HepG2 (cell line): ENCODE results near the gene SOSTDC1. TPM values are rescaled to one million over a fixed set of nuclear protein-coding genes. Genes with fewer than 3 reads are reported as not detected.

Source experiments
- ATAC-seq: fragments of 200-7000 bp; cut with Tn5 transposase; 3 replicates; pipeline ENCODE4 v1.9.1; 2020; ENCODE audit warnings: mild to moderate bottlenecking, moderate library complexity
- BruUV-seq: library from RNA; stranded (reverse); fragments of 400-500 nt; replicated peaks from 2 replicates; lab custom pipeline; 2021; lab: Mats Ljungman, UMichigan
- CTCF ChIA-PET: fragments of 300-600 bp; formaldehyde crosslinking; extraction: SDS; loops from one replicate; lab custom pipeline; 2021; ENCODE audit warnings: low total read pairs, inconsistent platforms, low intra/inter-chr PET ratio; lab: Yijun Ruan, JAX
- POLR2A ChIA-PET: fragments of 350-600 bp; sonication (Branson Sonifier 250); formaldehyde crosslinking; loops from one replicate; lab custom pipeline; 2020; ENCODE audit warnings: antibody characterized with exemption, inconsistent platforms; lab: Yijun Ruan, JAX
- DNase-seq: peaks from one replicate; pipeline ENCODE4 v3.0.0-alpha.2; 2015; ENCODE audit warnings: low spot score
- FAIRE-seq: peaks from 3 replicates; lab custom pipeline; 2011; peaks lifted over from hg19 to GRCh38; lab: Jason Lieb, UNC
- H2AFZ ChIP-seq: one replicate; pipeline ENCODE4 v1.6.1; 2011; ENCODE audit warnings: low read length, inconsistent platforms
- H3K27ac ChIP-seq: fragments of 300-600 bp; 3 replicates; pipeline ENCODE4 v1.8.0; 2011; ENCODE audit warnings: mixed run types, mild to moderate bottlenecking, mixed read lengths, low read length, inconsistent platforms; ENCODE audit not compliant: insufficient read depth; ENCODE audit errors: extremely low read length
- H3K27me3 ChIP-seq, 2 experiments: fragments of 200-600 bp in 1 of 2; 2 replicates in 1 of 2; 3 replicates in 1 of 2; pipeline versions ENCODE4 v1.6.0 to v1.8.0; 2011; ENCODE audit warnings: low read length in 2 of 2, mild to moderate bottlenecking in 2 of 2, moderate library complexity in 2 of 2, inconsistent platforms in 1 of 2; ENCODE audit not compliant: insufficient read depth in 2 of 2, control insufficient read depth in 1 of 2
- H3K36me3 ChIP-seq, 2 experiments: fragments of 200-600 bp in 1 of 2; replicated peaks in 1 of 2; 2 replicates in 1 of 2; 3 replicates in 1 of 2; pipeline versions ENCODE4 v1.5.1 to v1.8.0; 2011; ENCODE audit warnings: low read length in 2 of 2, inconsistent platforms in 1 of 2; ENCODE audit not compliant: insufficient read depth in 2 of 2, control insufficient read depth in 1 of 2
- H3K4me1 ChIP-seq: 2 replicates; pipeline ENCODE4 v1.5.1; 2012; ENCODE audit warnings: low read length, inconsistent platforms; ENCODE audit not compliant: insufficient read depth
- H3K4me2 ChIP-seq: 2 replicates; pipeline ENCODE4 v1.6.0; 2011; ENCODE audit warnings: low read depth, low read length, inconsistent platforms
- H3K4me3 ChIP-seq, 3 experiments: fragments of 200-600 bp in 1 of 3; sonication (generic), shearing (Covaris generic) in 1 of 3; replicated peaks in 1 of 3; 2 replicates each; pipeline ENCODE4 v1.5.1; 2011 to 2016; ENCODE audit warnings: low read length in 3 of 3, inconsistent platforms in 2 of 3, low read depth in 2 of 3, mild to moderate bottlenecking in 2 of 3, control low read depth in 1 of 3, mixed read lengths in 1 of 3; ENCODE audit not compliant: insufficient read depth in 1 of 3
- H3K79me2 ChIP-seq: one replicate; pipeline ENCODE4 v1.6.1; 2011; ENCODE audit warnings: low read length, inconsistent platforms; ENCODE audit not compliant: insufficient read depth
- H3K9ac ChIP-seq: 2 replicates; pipeline ENCODE4 v1.6.0; 2011; ENCODE audit warnings: mild to moderate bottlenecking, low read depth, low read length, inconsistent platforms; ENCODE audit not compliant: insufficient read depth
- H3K9me3 ChIP-seq: 2 replicates; pipeline ENCODE4 v1.5.1; 2012; ENCODE audit warnings: mild to moderate bottlenecking, low read length
- H4K20me1 ChIP-seq: 2 replicates; pipeline ENCODE4 v1.6.0; 2011; ENCODE audit warnings: inconsistent platforms, mild to moderate bottlenecking, low read length, moderate library complexity; ENCODE audit not compliant: insufficient read depth
- DNMT3B ChIP-seq: conservative IDR thresholded peaks from 2 replicates; pipeline ENCODE4 v1.6.1; 2016; ENCODE audit warnings: missing biosample characterization, control low read depth
- HES4 ChIP-seq: sonication (generic); formaldehyde crosslinking; IDR thresholded peaks from 2 replicates; pipeline ENCODE4 v1.9.0; 2021; ENCODE audit warnings: mild to moderate bottlenecking, missing genetic modification reagents, borderline replicate concordance
- HMG20A ChIP-seq: IDR thresholded peaks from 2 replicates; pipeline ENCODE4 v1.6.1; 2016; ENCODE audit warnings: borderline replicate concordance
- MTF2 ChIP-seq: sonication (generic); formaldehyde crosslinking; IDR thresholded peaks from 2 replicates; pipeline ENCODE4 v1.5.0; 2020; ENCODE audit warnings: missing genetic modification reagents, borderline replicate concordance
- MYNN ChIP-seq: sonication (generic); formaldehyde crosslinking; IDR thresholded peaks from 2 replicates; pipeline ENCODE4 v1.4.0; 2020; ENCODE audit warnings: mild to moderate bottlenecking, low read depth, missing genetic modification reagents
- POLR2A ChIP-seq, 2 experiments: IDR thresholded peaks; 2 replicates each; pipeline ENCODE4 v1.6.1; 2011; ENCODE audit warnings: low read depth in 2 of 2, low read length in 2 of 2, mild to moderate bottlenecking in 1 of 2, moderate library complexity in 1 of 2; ENCODE audit not compliant: insufficient read depth in 1 of 2
- RBM39 ChIP-seq: fragments of 200-400 bp; formaldehyde crosslinking; IDR thresholded peaks from one replicate; pipeline ENCODE4 v1.6.1; 2018; ENCODE audit warnings: antibody characterized with exemption, mild to moderate bottlenecking, low read depth, low read length; ENCODE audit not compliant: poor library complexity, severe bottlenecking
- SAP130 ChIP-seq: IDR thresholded peaks from 2 replicates; pipeline ENCODE4 v1.6.1; 2016; ENCODE audit warnings: low read depth
- ZNF260 ChIP-seq: sonication (generic); formaldehyde crosslinking; IDR thresholded peaks from 2 replicates; pipeline ENCODE4 v1.4.0; 2020; ENCODE audit warnings: missing genetic modification reagents, low read depth, mild to moderate bottlenecking, borderline replicate concordance
- ZNF263 ChIP-seq: sonication (generic); formaldehyde crosslinking; IDR thresholded peaks from 2 replicates; pipeline ENCODE4 v1.4.0; 2020; ENCODE audit warnings: missing genetic modification reagents
- WGBS: methylation state at CpG from one replicate; pipeline ENCODE4 v1.1.6; 2017; ENCODE audit warnings: low lambda C conversion rate; 5-methylcytosine and 5-hydroxymethylcytosine counted together
- in situ Hi-C: cut with HindIII; loops from 2 replicates; pipeline ENCODE4 v1.10.0; 2017; ENCODE audit warnings: low pct_unique_long_range_greater_than_20kb; ENCODE audit not compliant: extremely low pct_ligation_motif_present
- intact Hi-C: fragments of 100-400 bp; cut with micrococcal nuclease; formaldehyde crosslinking; loops from one replicate; pipeline ENCODE4 v1.10.0; 2022; ENCODE audit not compliant: unreplicated experiment
- polyA plus RNA-seq, 8 experiments: library from polyadenylated mRNA; depleted of rRNA in 3 of 8; stranded (reverse) in 7 of 8; unstranded in 1 of 8; fragments of >200 nt; fragmentation: Illumina TruSeq in 4 of 8; extraction: Trizol in 4 of 8; gene quantifications; 2 replicates each; pipeline versions ENCODE4 v1.2.1 to v1.2.3, GENCODE V29; 2011 to 2016; ENCODE audit warnings: low read depth in 4 of 8, missing spikeins in 1 of 8, mixed read lengths in 1 of 8; ENCODE audit not compliant: insufficient read depth in 1 of 8
- total RNA-seq, 5 experiments: library from RNA; depleted of rRNA; stranded (reverse); fragments of >200 nt; fragmentation: Illumina TruSeq; extraction: Trizol; gene quantifications; 2 replicates each; pipeline ENCODE4 v1.2.3, GENCODE V29; 2016; ENCODE audit warnings: low read depth in 1 of 5
- TF ChIP-seq, protein P1 (sequence below): sonication (generic); formaldehyde crosslinking; IDR thresholded peaks from 2 replicates; pipeline ENCODE4 v1.4.0; 2020; ENCODE audit warnings: missing genetic modification reagents
- TF ChIP-seq, protein P2 (sequence below): IDR thresholded peaks from 2 replicates; pipeline ENCODE4 v1.6.1; 2016; ENCODE audit warnings: mild to moderate bottlenecking
- TF ChIP-seq, protein P3 (sequence below): sonication (generic); formaldehyde crosslinking; IDR thresholded peaks from 2 replicates; pipeline ENCODE4 v1.4.0; 2020; ENCODE audit warnings: missing genetic modification reagents, borderline replicate concordance
- TF ChIP-seq, protein P4 (sequence below): sonication (generic); formaldehyde crosslinking; IDR thresholded peaks from 2 replicates; pipeline ENCODE4 v1.4.0; 2020; ENCODE audit warnings: mild to moderate bottlenecking, missing genetic modification reagents
- TF ChIP-seq, protein P5 (sequence below): sonication (generic); formaldehyde crosslinking; IDR thresholded peaks from 2 replicates; pipeline ENCODE4 v1.4.0; 2020; ENCODE audit warnings: low read depth, mild to moderate bottlenecking, missing genetic modification reagents

SOSTDC1 gene
- total and polyA plus RNA-seq, 2 of the 13 experiments (the other 11 are each of a cell fraction or from before 2014, with no cell fraction given): not detected

DNA sequence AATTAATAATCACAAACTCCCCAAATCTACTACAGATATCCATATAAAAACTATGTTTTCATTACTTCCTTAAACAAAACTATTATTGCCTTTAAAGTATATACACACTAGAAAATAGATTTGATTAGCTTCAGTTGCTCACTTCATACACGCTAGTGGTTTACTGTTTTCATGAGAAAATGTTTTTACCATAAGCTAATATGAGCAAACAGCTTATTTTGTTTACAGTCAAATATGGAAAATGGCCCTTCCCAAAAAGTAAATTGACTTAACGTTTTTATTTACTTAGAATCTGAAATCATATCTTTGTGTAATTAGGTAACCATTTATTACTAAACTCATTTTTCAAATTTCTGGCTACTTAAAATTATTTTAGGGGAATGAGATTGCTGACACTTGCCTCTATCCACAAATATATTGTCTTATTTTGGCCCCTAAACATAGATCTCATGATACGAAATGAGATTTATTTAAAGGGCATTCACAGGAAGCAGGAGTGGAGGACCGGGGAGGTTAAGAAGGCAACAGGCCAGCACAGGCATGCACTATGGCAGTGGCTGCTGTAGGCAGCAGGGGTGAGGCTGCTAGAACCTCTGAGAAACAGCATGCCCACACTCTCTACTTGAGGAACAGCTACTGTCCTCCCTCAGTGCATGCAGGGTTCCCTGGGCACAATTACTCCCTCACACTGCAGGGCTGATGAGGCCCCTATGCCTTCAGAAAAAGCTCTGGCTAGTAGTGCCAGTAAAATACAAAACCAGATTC is 29.6 kb upstream of the SOSTDC1 start:
- Histone ChIP-seq H3K27ac (no peak overlapping the region), H3K4me2 (no peak overlapping the region), H3K36me3 (no peaks in the 10 kb centered on the region), H3K79me2 (no peaks in the 10 kb centered on the region), H3K27me3 (no peaks in the 10 kb centered on the region), H3K4me1 (peaks cover 38% of the 10 kb centered on the region), H3K9ac (no peak overlapping the region), H3K9me3 (no peaks in the 10 kb centered on the region), H3K4me3 (no peak overlapping the region), H2AFZ (peak overlapping the region; percentile 27), H4K20me1 (no peaks in the 10 kb centered on the region)
- no TSS peak for BruUV-seq
- intact Hi-C loops: loop anchor here (5.0 kb wide), 1 partner anchor 73 kb away; the partner anchor contains the start of gene CRPPA
- CTCF ChIA-PET: no interaction called here
- 37% methylated on average over 4 of the region's 4 CpGs for WGBS
- DNase-seq (no peak), ATAC-seq (no peak), FAIRE-seq (no peak)
- in situ Hi-C loops: no loop called here
- POLR2A ChIA-PET: no interaction called here
- TF ChIP-seq, protein P1, sequence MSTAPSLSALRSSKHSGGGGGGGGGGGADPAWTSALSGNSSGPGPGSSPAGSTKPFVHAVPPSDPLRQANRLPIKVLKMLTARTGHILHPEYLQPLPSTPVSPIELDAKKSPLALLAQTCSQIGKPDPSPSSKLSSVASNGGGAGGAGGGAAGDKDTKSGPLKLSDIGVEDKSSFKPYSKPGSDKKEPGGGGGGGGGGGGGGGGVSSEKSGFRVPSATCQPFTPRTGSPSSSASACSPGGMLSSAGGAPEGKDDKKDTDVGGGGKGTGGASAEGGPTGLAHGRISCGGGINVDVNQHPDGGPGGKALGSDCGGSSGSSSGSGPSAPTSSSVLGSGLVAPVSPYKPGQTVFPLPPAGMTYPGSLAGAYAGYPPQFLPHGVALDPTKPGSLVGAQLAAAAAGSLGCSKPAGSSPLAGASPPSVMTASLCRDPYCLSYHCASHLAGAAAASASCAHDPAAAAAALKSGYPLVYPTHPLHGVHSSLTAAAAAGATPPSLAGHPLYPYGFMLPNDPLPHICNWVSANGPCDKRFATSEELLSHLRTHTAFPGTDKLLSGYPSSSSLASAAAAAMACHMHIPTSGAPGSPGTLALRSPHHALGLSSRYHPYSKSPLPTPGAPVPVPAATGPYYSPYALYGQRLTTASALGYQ (CRISPR knock-in tag): no peak
- TF ChIP-seq POLR2A (IDR thresholded peaks at IDR 0.05; ENCODE audit: insufficient read depth in 1 of 2, low read depth in 2 of 2, low read length in 2 of 2): no peak
- no peak for TF ChIP-seq ZNF260 (CRISPR knock-in tag)
- TF ChIP-seq MTF2: no peak
- TF ChIP-seq HMG20A (CRISPR knock-in tag): no peak
- no peak for TF ChIP-seq ZNF263 (CRISPR knock-in tag)
- TF ChIP-seq SAP130 (CRISPR knock-in tag): no peak
- TF ChIP-seq RBM39: no peak
- TF ChIP-seq, protein P2, sequence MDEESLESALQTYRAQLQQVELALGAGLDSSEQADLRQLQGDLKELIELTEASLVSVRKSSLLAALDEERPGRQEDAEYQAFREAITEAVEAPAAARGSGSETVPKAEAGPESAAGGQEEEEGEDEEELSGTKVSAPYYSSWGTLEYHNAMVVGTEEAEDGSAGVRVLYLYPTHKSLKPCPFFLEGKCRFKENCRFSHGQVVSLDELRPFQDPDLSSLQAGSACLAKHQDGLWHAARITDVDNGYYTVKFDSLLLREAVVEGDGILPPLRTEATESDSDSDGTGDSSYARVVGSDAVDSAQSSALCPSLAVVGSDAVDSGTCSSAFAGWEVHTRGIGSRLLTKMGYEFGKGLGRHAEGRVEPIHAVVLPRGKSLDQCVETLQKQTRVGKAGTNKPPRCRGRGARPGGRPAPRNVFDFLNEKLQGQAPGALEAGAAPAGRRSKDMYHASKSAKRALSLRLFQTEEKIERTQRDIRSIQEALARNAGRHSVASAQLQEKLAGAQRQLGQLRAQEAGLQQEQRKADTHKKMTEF: no peak
- TF ChIP-seq HES4 (CRISPR knock-in tag): no peak
- no peak for TF ChIP-seq DNMT3B
- TF ChIP-seq, protein P3, sequence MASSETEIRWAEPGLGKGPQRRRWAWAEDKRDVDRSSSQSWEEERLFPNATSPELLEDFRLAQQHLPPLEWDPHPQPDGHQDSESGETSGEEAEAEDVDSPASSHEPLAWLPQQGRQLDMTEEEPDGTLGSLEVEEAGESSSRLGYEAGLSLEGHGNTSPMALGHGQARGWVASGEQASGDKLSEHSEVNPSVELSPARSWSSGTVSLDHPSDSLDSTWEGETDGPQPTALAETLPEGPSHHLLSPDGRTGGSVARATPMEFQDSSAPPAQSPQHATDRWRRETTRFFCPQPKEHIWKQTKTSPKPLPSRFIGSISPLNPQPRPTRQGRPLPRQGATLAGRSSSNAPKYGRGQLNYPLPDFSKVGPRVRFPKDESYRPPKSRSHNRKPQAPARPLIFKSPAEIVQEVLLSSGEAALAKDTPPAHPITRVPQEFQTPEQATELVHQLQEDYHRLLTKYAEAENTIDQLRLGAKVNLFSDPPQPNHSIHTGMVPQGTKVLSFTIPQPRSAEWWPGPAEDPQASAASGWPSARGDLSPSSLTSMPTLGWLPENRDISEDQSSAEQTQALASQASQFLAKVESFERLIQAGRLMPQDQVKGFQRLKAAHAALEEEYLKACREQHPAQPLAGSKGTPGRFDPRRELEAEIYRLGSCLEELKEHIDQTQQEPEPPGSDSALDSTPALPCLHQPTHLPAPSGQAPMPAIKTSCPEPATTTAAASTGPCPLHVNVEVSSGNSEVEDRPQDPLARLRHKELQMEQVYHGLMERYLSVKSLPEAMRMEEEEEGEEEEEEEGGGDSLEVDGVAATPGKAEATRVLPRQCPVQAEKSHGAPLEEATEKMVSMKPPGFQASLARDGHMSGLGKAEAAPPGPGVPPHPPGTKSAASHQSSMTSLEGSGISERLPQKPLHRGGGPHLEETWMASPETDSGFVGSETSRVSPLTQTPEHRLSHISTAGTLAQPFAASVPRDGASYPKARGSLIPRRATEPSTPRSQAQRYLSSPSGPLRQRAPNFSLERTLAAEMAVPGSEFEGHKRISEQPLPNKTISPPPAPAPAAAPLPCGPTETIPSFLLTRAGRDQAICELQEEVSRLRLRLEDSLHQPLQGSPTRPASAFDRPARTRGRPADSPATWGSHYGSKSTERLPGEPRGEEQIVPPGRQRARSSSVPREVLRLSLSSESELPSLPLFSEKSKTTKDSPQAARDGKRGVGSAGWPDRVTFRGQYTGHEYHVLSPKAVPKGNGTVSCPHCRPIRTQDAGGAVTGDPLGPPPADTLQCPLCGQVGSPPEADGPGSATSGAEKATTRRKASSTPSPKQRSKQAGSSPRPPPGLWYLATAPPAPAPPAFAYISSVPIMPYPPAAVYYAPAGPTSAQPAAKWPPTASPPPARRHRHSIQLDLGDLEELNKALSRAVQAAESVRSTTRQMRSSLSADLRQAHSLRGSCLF (CRISPR knock-in tag): no peak
- TF ChIP-seq, protein P4, sequence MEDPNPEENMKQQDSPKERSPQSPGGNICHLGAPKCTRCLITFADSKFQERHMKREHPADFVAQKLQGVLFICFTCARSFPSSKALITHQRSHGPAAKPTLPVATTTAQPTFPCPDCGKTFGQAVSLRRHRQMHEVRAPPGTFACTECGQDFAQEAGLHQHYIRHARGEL (CRISPR knock-in tag): no peak
- TF ChIP-seq MYNN: no peak
- TF ChIP-seq, protein P5, sequence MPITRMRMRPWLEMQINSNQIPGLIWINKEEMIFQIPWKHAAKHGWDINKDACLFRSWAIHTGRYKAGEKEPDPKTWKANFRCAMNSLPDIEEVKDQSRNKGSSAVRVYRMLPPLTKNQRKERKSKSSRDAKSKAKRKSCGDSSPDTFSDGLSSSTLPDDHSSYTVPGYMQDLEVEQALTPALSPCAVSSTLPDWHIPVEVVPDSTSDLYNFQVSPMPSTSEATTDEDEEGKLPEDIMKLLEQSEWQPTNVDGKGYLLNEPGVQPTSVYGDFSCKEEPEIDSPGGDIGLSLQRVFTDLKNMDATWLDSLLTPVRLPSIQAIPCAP (CRISPR knock-in tag): no peak
